ENCODE results near the gene TNFRSF18. TPM values are rescaled to one million over a fixed set of nuclear protein-coding genes. Genes with fewer than 3 reads are reported as not detected.
A peak's percentile ranks its signal among the peaks of the same experiment; 100 is the strongest.

The TNFRSF18 gene
- total RNA-seq, 2 donors from 2014 or later: 0.95 to 1.7 TPM

GRCh38 chr1:1246577-1247340, 40.4 kb upstream of the TNFRSF18 start, which contains the start of gene C1QTNF12:
Gene C1QTNF12, minus strand, starts transcription at chr1:1246722. Its CDS starts 32 bp downstream, at chr1:1246690.
- no peak within 1 kb of the TSS for H3K27ac ChIP-seq (ENCODE audit: low read depth, low read length)
- H3K4me3 Mint-ChIP-seq: peak within 1 kb of the TSS; percentile 15
- no peaks in the 10 kb centered on the region for H3K4me1 Mint-ChIP-seq
- peaks cover 3% of the 10 kb centered on the region for H3K36me3 Mint-ChIP-seq (ENCODE audit: low read depth)
- H3K9ac ChIP-seq (ENCODE audit: extremely low read depth, low read length, poor library complexity, severe bottlenecking): no peak within 1 kb of the TSS
- H3K27me3 Mint-ChIP-seq (ENCODE audit: insufficient read depth): peaks cover 1% of the 10 kb centered on the region
- WGBS, 2 experiments (ENCODE audit: insufficient coverage in 1 of 2, insufficient read length in 1 of 2): 31 to 38% methylated on average over 15 to 74 of the region's 74 CpGs
- H3K27me3 ChIP-seq (ENCODE audit: control insufficient read depth, insufficient read depth, low read length, poor library complexity, severe bottlenecking): peaks cover 12% of the 10 kb centered on the region
- H3K4me3 ChIP-seq (ENCODE audit: low read length): no peak within 1 kb of the TSS
- no peaks in the 10 kb centered on the region for H3K36me3 ChIP-seq (ENCODE audit: control insufficient read depth, insufficient read depth, low read length)
- H3K9me3 Mint-ChIP-seq: no peaks in the 10 kb centered on the region
- no peak within 1 kb of the TSS for H3K27ac Mint-ChIP-seq
- H3K9me3 ChIP-seq (ENCODE audit: control insufficient read depth, low read length): no peaks in the 10 kb centered on the region
- H3K4me1 ChIP-seq (ENCODE audit: control insufficient read depth, insufficient read depth, low read length): no peaks in the 10 kb centered on the region
- peak; percentile 81 for DNase-seq
- TF ChIP-seq CTCF (conservative IDR thresholded peaks at IDR 0.05): peak; percentile 9

GRCh38 chr1:1245817-1246576, 39.6 kb upstream of the TNFRSF18 start:
- Histone ChIP-seq H3K36me3 (ENCODE audit: control insufficient read depth, insufficient read depth, low read length) (no peaks in the 10 kb centered on the region), H3K9ac (ENCODE audit: extremely low read depth, low read length, poor library complexity, severe bottlenecking) (no peak overlapping the region), H3K27ac (ENCODE audit: low read depth, low read length) (no peak overlapping the region), H3K9me3 (ENCODE audit: control insufficient read depth, low read length) (no peaks in the 10 kb centered on the region), H3K27me3 (ENCODE audit: control insufficient read depth, insufficient read depth, low read length, poor library complexity, severe bottlenecking) (peaks cover 12% of the 10 kb centered on the region), H3K4me1 (ENCODE audit: control insufficient read depth, insufficient read depth, low read length) (no peaks in the 10 kb centered on the region), H3K4me3 (ENCODE audit: low read length) (no peak overlapping the region)
- no peaks in the 10 kb centered on the region for H3K9me3 Mint-ChIP-seq
- no peaks in the 10 kb centered on the region for H3K4me1 Mint-ChIP-seq
- H3K27ac Mint-ChIP-seq: no peak overlapping the region
- no peak for TF ChIP-seq CTCF (conservative IDR thresholded peaks at IDR 0.05)
- H3K4me3 Mint-ChIP-seq: no peak overlapping the region
- DNase-seq: peak; percentile 78
- 68 to 100% methylated on average over 2 to 45 of the region's 45 CpGs for WGBS, 2 experiments (ENCODE audit: insufficient coverage in 1 of 2, insufficient read length in 1 of 2)
- peaks cover 1% of the 10 kb centered on the region for H3K27me3 Mint-ChIP-seq (ENCODE audit: insufficient read depth)
- peaks cover 2% of the 10 kb centered on the region for H3K36me3 Mint-ChIP-seq (ENCODE audit: low read depth)

GRCh38 chr1:1245178-1245816, 38.9 kb upstream of the TNFRSF18 start:
- Mint-ChIP-seq H3K27ac (no peak overlapping the region), H3K27me3 (ENCODE audit: insufficient read depth) (peaks cover 1% of the 10 kb centered on the region), H3K36me3 (ENCODE audit: low read depth) (peaks cover 1% of the 10 kb centered on the region), H3K4me3 (no peak overlapping the region), H3K4me1 (no peaks in the 10 kb centered on the region), H3K9me3 (no peaks in the 10 kb centered on the region)
- Histone ChIP-seq H3K36me3 (ENCODE audit: control insufficient read depth, insufficient read depth, low read length) (no peaks in the 10 kb centered on the region), H3K27me3 (ENCODE audit: control insufficient read depth, insufficient read depth, low read length, poor library complexity, severe bottlenecking) (peaks cover 12% of the 10 kb centered on the region), H3K27ac (ENCODE audit: low read depth, low read length) (no peak overlapping the region), H3K4me1 (ENCODE audit: control insufficient read depth, insufficient read depth, low read length) (no peaks in the 10 kb centered on the region), H3K4me3 (ENCODE audit: low read length) (no peak overlapping the region), H3K9me3 (ENCODE audit: control insufficient read depth, low read length) (no peaks in the 10 kb centered on the region), H3K9ac (ENCODE audit: extremely low read depth, low read length, poor library complexity, severe bottlenecking) (no peak overlapping the region)
- TF ChIP-seq CTCF (conservative IDR thresholded peaks at IDR 0.05): no peak
- DNase-seq: no peak
- 95 to 97% methylated on average over 7 to 22 of the region's 23 CpGs for WGBS, 2 experiments (ENCODE audit: insufficient coverage in 1 of 2, insufficient read length in 1 of 2)
